Cerebellar cortex (tissue), 1 donor: ENCODE data around the gene EPS8L2.

Source experiments
- DNase-seq: peaks from one replicate; pipeline ENCODE4 v3.0.0-alpha.2; 2015; ENCODE audit warnings: low spot score

The EPS8L2 gene

GRCh38 chr11:763073-763463 is 57.0 kb downstream of the EPS8L2 start:
- DNase-seq, result no peak

- DNase-seq, result no peak
These were observed 57.7 kb downstream of the EPS8L2 start for GRCh38 chr11:763549-764321.

DNA sequence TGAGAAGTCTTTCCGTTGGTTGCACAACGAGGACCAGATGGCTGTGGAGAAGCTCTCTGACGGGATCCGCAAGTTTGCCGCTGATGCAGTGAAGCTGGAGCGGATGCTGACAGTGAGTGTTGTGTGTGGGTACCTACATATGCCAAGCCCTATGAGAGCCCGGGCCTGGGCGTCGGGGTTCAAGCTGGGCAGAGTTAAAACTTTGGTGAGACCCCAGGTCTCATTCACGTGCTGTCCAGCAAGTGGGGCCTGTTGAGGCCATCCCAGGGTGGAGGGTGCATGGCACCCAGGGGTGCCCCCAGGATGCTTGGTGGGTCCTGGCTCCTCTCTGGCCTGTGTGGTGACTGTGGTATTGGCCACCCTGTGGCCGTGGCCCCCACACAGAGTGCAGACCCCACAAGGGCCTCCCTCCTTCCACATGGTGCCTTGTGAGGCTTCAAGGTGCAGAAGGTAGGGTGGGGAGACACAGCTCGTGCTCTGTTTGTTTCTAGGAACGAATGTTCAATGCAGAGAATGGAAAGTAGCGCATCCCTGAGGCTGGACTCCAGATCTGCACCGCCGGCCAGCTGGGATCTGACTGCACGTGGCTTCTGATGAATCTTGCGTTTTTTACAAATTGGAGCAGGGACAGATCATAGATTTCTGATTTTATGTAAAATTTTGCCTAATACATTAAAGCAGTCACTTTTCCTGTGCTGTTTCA is 58.4 kb downstream of the EPS8L2 start:
- DNase-seq, result peak; percentile 43

- peak; percentile 60 for DNase-seq
These were observed 59.2 kb downstream of the EPS8L2 start for GRCh38 chr11:765025-765801.

DNA sequence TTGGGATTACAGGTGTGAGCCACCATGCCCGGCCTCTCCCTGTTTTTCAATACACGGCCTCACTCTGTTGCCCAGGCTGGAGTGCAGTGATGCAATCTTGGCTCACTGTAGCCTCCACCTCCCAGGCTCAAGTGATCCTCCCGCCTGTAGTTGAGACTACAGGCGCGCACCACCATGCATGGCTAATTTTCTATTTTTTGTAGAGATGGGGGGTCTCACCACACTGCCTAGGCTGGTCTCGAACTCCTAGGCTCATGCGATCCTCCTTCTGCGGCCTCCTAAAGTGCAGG is 59.7 kb downstream of the EPS8L2 start:
- no peak for DNase-seq

- DNase-seq, result no peak
These were observed 60.3 kb downstream of the EPS8L2 start for GRCh38 chr11:766106-766935.

DNA sequence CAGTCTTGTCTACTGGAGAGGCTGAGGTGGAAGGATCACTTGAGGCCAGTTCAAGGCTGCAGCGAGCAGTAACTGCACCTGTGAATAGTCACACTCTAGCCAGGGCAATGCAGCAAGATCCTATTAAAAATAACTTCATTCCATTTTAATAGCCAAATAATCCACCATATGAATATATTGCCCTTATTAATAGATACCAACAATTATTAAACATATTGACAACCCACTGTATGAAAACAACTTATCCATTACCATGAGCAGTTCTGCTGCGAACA is 60.8 kb downstream of the EPS8L2 start:
- DNase-seq, result no peak

DNA sequence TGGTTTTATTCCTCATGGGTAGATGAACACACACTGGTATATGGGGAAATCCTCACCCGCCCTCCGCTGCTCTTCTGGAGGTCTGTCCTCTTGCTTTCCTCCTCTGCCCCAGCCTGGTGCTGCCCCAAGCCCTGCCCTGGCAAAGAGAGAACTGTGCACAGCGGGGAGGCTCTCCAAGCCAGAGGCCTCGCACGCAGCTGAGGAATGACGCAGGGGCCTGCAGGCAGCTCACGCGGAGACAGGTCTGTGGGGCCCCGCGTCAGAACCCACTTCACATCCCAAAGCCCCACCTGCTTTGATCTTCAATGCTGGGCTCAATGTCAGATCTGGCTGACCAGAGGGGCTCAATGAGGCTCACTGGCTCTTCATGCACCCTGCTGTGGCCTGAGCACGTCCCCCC is 61.2 kb downstream of the EPS8L2 start:
- no peak for DNase-seq

DNA sequence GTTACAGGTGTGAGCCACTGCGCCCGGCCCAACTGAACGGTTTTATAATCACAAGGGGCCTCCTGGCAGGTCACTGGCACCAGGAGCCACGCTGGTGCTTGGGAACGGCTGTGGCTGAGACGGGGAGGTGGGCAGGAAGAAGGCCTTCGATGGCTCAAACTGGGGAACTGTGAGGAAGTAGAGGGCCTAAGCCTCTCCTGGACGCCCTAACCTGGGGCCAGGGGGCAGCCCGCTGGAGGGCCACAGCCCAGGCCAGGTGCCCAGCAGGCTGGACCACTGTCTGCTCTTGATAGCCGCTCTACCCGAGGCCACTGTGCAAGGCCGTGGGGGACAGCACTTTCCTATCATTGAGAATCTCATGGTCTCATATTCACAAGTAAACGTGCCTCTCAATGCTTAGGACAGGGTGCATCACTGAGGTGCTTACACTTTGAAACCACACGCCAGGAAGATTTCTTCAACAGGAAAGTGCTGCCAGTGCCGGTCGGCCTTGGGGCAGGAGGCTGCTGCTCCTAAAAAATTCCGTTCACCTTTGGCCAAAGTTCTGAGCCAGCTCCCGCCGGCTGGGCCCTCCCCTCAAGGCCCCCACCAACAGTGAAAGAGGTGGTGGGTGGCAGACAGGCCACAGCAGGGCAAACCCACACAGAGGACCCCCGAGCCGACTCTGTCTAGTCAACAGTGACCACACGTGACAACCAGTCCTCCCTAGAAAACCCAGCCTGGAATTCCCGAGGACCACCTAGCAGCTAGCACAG is 64.0 kb downstream of the EPS8L2 start:
- no peak for DNase-seq

GRCh38 chr11:770642-771616 is 64.9 kb downstream of the EPS8L2 start:
- DNase-seq, result no peak

GRCh38 chr11:771617-772204 is 65.7 kb downstream of the EPS8L2 start:
- no peak for DNase-seq

DNA sequence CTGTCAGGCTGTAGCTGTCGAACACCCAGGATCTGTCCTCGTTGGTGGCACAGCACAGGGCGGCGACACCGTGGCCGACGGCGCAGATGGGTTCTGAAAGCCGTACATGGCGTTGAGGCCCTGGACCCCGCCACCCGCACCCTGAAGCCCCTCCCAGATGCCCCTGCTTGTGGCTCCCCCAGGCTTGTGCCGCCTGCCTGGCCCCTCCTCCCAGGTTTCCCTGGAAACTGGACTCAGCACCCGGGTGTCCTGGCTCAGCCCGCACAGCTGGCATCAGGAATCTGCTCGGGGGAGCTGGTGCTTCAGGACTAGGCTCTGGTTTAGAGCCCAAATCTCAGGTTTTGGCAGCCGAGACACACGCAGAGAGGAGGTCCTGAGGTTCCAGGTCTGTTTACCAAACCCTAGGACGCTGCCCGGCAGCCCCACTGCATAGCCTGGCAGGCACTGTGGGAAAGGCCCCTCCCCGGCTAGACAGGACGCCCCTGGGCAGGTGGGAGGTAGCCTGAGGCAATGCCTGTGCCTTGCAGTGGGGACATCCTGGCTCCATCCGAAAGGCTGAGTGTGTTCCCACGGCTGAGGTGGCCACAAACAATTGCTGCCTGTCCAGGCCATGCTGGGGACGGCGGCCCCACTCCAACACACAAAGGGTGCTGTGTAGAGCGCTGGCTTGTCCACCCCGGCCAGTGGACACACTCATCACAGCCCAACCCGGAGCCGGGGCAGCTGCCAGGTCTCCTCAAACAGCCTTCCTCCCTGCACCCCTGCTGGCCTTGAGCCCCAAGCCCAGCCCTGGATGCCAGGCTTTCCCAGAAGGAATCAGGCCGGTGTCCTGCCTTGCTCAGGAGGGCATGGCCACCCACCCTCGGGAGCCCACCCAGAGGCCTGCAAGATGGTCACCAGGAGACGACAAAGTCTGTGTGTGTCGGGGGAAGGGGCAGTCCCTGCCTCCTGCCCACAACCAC is 66.7 kb downstream of the EPS8L2 start:
- DNase-seq, result no peak

DNA sequence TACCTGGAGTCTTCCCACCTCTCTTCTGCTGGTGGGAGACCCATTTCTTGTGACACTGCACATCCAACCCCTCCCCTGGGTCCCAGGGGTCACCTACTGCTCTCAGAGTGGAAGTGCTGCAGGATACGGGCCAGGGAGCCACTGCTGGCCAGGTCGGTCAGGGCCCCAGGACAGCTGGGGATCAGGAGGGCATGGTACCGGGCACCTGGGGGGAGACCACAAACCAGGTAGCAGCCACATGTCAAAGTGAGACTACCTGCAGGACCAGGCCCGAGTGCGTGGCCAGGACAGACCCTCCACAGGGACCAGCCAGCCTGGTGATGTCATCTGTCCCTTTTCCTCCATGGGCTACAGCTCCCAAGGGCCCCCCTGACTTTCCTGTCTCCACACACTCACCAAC is 67.4 kb downstream of the EPS8L2 start:
- no peak for DNase-seq

DNA sequence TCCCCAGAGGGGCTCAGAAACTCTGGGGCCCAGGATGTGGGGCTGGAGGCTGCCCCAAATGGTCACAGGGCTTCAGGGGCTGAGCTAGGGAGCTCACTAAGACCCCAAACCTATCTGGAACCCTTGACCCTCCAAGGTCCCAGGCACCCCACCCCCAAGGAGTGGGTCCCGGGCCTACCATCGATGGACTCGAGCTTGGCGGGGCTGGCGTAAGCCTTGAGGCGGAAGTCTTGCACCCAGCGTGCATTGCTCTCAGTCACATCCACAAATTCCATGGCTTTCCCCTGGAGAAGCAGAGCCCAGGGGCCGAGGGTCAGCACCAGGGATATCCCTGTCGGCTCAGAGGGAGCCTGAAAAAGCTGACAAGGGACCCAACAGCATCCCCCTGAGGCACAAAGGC is 67.8 kb downstream of the EPS8L2 start:
- no peak for DNase-seq

GRCh38 chr11:774873-775592 is 69.0 kb downstream of the EPS8L2 start:
- no peak for DNase-seq

DNA sequence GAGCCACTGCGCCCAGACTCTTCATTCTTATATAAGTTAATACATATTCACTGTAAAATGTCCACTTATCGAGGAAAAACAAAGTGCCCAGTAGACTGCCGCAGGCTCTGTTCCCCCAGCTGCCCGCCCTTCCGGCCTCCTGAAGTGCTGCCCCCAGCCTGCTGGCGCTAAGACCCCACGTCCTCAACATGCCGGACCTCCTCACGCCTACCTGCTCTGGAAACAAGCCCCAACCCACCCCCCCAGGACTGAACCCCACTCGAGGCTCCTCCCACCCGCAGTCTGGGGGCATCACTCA is 70.2 kb downstream of the EPS8L2 start:
- no peak for DNase-seq

DNA sequence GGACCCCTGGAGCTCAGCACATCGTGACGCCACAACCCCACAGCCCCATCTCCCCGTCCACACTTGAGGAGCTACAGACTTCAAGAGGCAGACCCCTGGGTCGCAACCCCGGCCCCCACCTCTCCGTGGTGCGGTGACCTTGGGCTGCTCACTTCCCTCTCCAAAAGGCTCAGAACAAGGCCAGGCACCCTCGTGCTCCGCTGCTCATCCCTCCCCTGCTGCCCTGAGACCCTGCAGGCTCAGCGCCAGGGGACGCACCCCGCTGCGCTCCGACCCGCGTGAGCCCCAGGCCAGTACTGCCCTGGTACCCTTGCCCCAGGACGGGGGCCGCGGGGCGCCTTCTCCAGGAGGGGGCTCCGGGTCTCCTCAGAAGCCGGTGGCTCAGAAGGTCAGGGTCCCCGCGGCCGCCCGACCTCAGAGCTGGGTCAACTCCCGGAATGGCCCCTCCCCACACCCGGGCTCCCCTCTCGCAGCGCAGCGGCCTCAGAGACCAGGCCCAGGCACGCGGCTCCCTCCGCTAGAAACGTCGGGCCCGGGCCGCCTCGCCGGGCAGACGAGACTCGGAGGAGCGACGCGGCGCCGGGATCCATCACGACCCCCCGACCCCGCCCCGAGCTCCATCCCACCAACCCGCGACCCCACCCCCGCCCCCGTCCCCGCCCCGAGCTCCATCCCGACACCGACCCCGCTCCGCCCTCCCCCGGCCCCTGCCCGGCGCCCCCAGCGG is 70.7 kb downstream of the EPS8L2 start:
- DNase-seq, result no peak
